Activated CD8-positive, alpha-beta T cell treated with anti-CD3 and anti-CD28 coated beads for 36 hours (primary cell): ENCODE results near the gene MROH9. TPM values are rescaled to one million over a fixed set of nuclear protein-coding genes. Genes with fewer than 3 reads are reported as not detected.

Experiments
- ATAC-seq: fragments of 200-7000 bp; cut with Tn5 transposase; one replicate; pipeline ENCODE4 v1.10.0; 2021; ENCODE audit warnings: mild to moderate bottlenecking, moderate library complexity
- CTCF ChIA-PET: fragments of 350-600 bp; sonication (Branson Sonifier 250); formaldehyde crosslinking; loops from one replicate; lab custom pipeline; 2021; ENCODE audit warnings: antibody characterized with exemption; lab: Charles Lee
- POLR2A ChIA-PET: fragments of 350-600 bp; sonication (Branson Sonifier 250); formaldehyde crosslinking; loops from one replicate; lab custom pipeline; 2021; ENCODE audit warnings: antibody characterized with exemption; lab: Charles Lee
- DNase-seq: peaks from one replicate; pipeline ENCODE4 v3.0.0-alpha.2; 2020
- H3K27ac Mint-ChIP-seq: one replicate; pipeline ENCODE4 v1.8.0; 2021; ENCODE audit warnings: mild to moderate bottlenecking, mixed read lengths
- H3K27me3 Mint-ChIP-seq: one replicate; pipeline ENCODE4 v1.8.0; 2021; ENCODE audit warnings: mixed read lengths
- H3K36me3 Mint-ChIP-seq: one replicate; pipeline ENCODE4 v1.8.0; 2021; ENCODE audit warnings: low read depth, mixed read lengths
- H3K4me1 Mint-ChIP-seq: one replicate; pipeline ENCODE4 v1.8.0; 2021; ENCODE audit warnings: low read depth, mixed read lengths
- H3K4me3 Mint-ChIP-seq: one replicate; pipeline ENCODE4 v1.8.0; 2021; ENCODE audit warnings: mild to moderate bottlenecking, moderate library complexity, mixed read lengths
- H3K9me3 Mint-ChIP-seq: one replicate; pipeline ENCODE4 v1.8.0; 2021; ENCODE audit warnings: mixed read lengths
- intact Hi-C: fragments of 100-400 bp; cut with micrococcal nuclease; formaldehyde crosslinking; loops from one replicate; pipeline ENCODE4 v1.10.0; 2022
- microRNA-seq: library from miRNA; unstranded; fragments of <30 nt; microRNA quantifications from one replicate; pipeline ENCODE4 v1.2.0, GENCODE V29; 2022; ENCODE audit warnings: borderline microRNAs expressed, borderline replicate concordance
- total RNA-seq, 2 experiments: library from RNA; stranded (reverse); gene quantifications; one replicate each; pipeline ENCODE4 v1.2.3, GENCODE V29; 2021
- TF ChIP-seq, protein P1 (sequence below): fragments of 200-600 bp; IDR thresholded peaks from one replicate; pipeline ENCODE4 v1.8.0; 2022; ENCODE audit warnings: antibody characterized with exemption, mild to moderate bottlenecking

The MROH9 gene
- total RNA-seq, 2 experiments from 2014 or later = not detected

DNA sequence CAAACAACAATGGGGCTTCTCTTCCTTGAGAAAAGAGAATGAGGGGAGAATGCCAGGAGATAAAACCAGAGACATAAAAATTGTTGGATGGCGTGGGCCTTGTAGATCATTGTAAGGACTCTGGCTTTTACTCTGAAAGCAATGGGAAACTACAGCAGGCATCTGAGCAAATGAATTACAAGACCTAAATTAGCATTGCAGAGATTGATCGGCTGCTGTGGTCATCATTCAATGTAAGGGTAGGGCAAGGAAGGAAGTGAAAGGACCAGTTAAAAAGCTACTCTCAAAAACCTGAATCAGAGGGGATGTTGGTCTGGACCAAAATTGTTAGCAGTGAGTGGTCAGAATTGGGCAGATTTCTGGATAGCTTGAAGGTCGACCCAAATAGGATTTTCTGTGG, 176.8 kb downstream of the MROH9 start:
- Mint-ChIP-seq H3K36me3 (no peaks in the 10 kb centered on the region), H3K9me3 (no peaks in the 10 kb centered on the region), H3K4me3 (no peak overlapping the region), H3K4me1 (no peaks in the 10 kb centered on the region), H3K27ac (no peak overlapping the region), H3K27me3 (peaks cover 7% of the 10 kb centered on the region)
- ATAC-seq = no peak
- TF ChIP-seq, protein P1, sequence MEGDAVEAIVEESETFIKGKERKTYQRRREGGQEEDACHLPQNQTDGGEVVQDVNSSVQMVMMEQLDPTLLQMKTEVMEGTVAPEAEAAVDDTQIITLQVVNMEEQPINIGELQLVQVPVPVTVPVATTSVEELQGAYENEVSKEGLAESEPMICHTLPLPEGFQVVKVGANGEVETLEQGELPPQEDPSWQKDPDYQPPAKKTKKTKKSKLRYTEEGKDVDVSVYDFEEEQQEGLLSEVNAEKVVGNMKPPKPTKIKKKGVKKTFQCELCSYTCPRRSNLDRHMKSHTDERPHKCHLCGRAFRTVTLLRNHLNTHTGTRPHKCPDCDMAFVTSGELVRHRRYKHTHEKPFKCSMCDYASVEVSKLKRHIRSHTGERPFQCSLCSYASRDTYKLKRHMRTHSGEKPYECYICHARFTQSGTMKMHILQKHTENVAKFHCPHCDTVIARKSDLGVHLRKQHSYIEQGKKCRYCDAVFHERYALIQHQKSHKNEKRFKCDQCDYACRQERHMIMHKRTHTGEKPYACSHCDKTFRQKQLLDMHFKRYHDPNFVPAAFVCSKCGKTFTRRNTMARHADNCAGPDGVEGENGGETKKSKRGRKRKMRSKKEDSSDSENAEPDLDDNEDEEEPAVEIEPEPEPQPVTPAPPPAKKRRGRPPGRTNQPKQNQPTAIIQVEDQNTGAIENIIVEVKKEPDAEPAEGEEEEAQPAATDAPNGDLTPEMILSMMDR = no peak
- DNase-seq = no peak
- POLR2A ChIA-PET = no interaction called here
- intact Hi-C loops = no loop called here
- CTCF ChIA-PET = no interaction called here

DNA sequence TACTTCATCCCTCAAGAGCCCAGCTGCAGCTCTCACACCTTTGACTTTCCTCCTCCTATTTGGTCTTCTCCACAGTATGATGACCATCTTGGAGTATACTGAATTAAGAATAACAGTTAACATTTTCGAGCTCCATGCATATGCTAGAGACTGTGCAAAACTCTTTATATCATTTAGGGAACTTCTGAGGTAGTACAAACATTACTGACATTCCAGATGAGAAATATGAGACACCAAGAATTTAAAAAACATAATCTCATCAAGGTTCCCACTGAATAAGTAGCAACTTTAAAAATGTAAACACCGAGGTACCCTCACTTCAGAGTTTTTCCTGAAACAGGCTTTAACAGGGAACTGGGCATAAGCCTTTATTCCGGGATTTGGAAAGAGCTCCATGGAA, 178.0 kb downstream of the MROH9 start:
- no peak for DNase-seq
- POLR2A ChIA-PET = no interaction called here
- Mint-ChIP-seq H3K4me1 (no peaks in the 10 kb centered on the region), H3K36me3 (no peaks in the 10 kb centered on the region), H3K9me3 (no peaks in the 10 kb centered on the region), H3K27me3 (peaks cover 8% of the 10 kb centered on the region), H3K27ac (no peak overlapping the region), H3K4me3 (no peak overlapping the region)
- TF ChIP-seq, protein P1 = no peak
- CTCF ChIA-PET = no interaction called here
- intact Hi-C loops = no loop called here
- ATAC-seq = no peak

Small RNA genes within 50 kb of the gene (microRNA-seq; reads per million reads assigned to microRNA genes)
- gene MIR1295A (not detected), gene MIR1295B (not detected)

Other genes starting within 250 kb of the MROH9 start
- not detected for gene FMO3, start 155.4 kb downstream of the MROH9 start, total RNA-seq
- gene FMO2, start 249.8 kb downstream of the MROH9 start, total RNA-seq = not detected